Breast epithelium (tissue), 3 donors: ENCODE results near the gene PHYKPL.

ENCODE experiments used
- POLR2A ChIP-seq: fragments of 450-650 bp; IDR thresholded peaks from one replicate; pipeline ENCODE4 v1.6.1; 2016; ENCODE audit warnings: antibody characterized with exemption, mild to moderate bottlenecking, moderate library complexity
- POLR2AphosphoS5 ChIP-seq, 3 donors: sonication (generic); formaldehyde crosslinking; IDR thresholded peaks; one replicate each; pipeline ENCODE4 v1.6.1; 2017; ENCODE audit warnings: antibody characterized with exemption in 3 of 3
- TF ChIP-seq, protein P1 (sequence below), 3 donors: fragments of 450-650 bp; IDR thresholded peaks; one replicate each; pipeline ENCODE4 v1.5.1; 2016 to 2017; ENCODE audit warnings: antibody characterized with exemption in 3 of 3, mild to moderate bottlenecking in 3 of 3, moderate library complexity in 3 of 3

DNA sequence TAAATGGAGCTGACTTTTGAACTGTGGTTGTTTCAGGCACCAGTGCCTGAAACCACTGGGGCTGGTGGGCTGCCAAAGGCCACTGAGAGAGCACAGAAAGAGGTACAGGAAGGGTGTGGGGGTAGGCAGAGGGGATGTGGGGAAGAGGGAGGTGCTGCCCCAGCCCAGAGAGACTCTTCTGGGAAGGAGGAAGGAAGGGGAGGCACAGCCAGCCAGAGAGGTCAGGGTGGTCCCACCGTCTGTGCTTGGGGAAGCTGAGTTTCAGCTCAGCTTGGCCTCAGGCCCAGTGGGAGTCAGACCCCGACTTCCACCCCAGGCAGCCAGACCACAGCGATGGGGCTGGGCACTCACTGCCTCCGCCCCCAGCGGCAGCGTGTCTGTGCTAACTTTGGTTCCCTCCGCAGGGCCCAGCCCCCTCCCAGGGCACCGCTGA lies 8.6 kb upstream of the PHYKPL start:
- TF ChIP-seq, protein P1, sequence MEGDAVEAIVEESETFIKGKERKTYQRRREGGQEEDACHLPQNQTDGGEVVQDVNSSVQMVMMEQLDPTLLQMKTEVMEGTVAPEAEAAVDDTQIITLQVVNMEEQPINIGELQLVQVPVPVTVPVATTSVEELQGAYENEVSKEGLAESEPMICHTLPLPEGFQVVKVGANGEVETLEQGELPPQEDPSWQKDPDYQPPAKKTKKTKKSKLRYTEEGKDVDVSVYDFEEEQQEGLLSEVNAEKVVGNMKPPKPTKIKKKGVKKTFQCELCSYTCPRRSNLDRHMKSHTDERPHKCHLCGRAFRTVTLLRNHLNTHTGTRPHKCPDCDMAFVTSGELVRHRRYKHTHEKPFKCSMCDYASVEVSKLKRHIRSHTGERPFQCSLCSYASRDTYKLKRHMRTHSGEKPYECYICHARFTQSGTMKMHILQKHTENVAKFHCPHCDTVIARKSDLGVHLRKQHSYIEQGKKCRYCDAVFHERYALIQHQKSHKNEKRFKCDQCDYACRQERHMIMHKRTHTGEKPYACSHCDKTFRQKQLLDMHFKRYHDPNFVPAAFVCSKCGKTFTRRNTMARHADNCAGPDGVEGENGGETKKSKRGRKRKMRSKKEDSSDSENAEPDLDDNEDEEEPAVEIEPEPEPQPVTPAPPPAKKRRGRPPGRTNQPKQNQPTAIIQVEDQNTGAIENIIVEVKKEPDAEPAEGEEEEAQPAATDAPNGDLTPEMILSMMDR (IDR thresholded peaks at IDR 0.05) = no peak
- TF ChIP-seq POLR2AphosphoS5 (IDR thresholded peaks at IDR 0.05) (no peak), POLR2A (no peak)
